Spleen (tissue), 11 donors: Measurements from ENCODE around the gene KLF7. TPM values are rescaled to one million over a fixed set of nuclear protein-coding genes. Genes with fewer than 3 reads are reported as not detected.

Experiments
- DNase-seq: peaks from one replicate; pipeline ENCODE4 v3.0.0-alpha.2; 2020
- H3K27ac ChIP-seq, 8 donors: fragments of 200-600 bp; sonication (generic) in 7 of 8; 1 replicate in 4 of 8; 2 replicates in 4 of 8; pipeline versions ENCODE4 v1.5.0 to v1.8.0; 2016 to 2021; ENCODE audit warnings: inconsistent platforms in 4 of 8, mild to moderate bottlenecking in 4 of 8, moderate library complexity in 1 of 8
- H3K27me3 ChIP-seq, 7 donors: fragments of 200-600 bp; sonication (generic) in 6 of 7; replicated peaks in 1 of 7; 1 replicate in 4 of 7; 2 replicates in 3 of 7; pipeline versions ENCODE4 v1.5.0 to v1.8.0; 2016 to 2021; ENCODE audit warnings: inconsistent platforms in 3 of 7, mild to moderate bottlenecking in 1 of 7
- H3K36me3 ChIP-seq, 6 donors: fragments of 200-600 bp; sonication (generic) in 5 of 6; 1 replicate in 4 of 6; 2 replicates in 2 of 6; pipeline versions ENCODE4 v1.5.0 to v1.8.0; 2016 to 2021; ENCODE audit warnings: inconsistent platforms in 2 of 6
- H3K4me1 ChIP-seq, 6 donors: fragments of 200-600 bp; sonication (generic) in 5 of 6; 1 replicate in 3 of 6; 2 replicates in 3 of 6; pipeline versions ENCODE4 v1.5.0 to v1.8.0; 2016 to 2021; ENCODE audit warnings: inconsistent platforms in 3 of 6
- H3K4me3 ChIP-seq, 8 donors: fragments of 200-600 bp; sonication (generic) in 7 of 8; 1 replicate in 4 of 8; 2 replicates in 4 of 8; pipeline versions ENCODE4 v1.5.0 to v1.8.0; 2016 to 2021; ENCODE audit warnings: inconsistent platforms in 4 of 8, mild to moderate bottlenecking in 4 of 8, moderate library complexity in 2 of 8
- H3K9me3 ChIP-seq, 8 donors: fragments of 200-600 bp; sonication (generic) in 7 of 8; 1 replicate in 4 of 8; 2 replicates in 4 of 8; pipeline versions ENCODE4 v1.5.0 to v1.8.0; 2016 to 2021; ENCODE audit warnings: inconsistent platforms in 4 of 8
- CTCF ChIP-seq, 11 experiments: fragments of 200-600 bp in 7 of 11; fragments of 450-650 bp in 4 of 11; sonication (generic) in 4 of 11; IDR thresholded peaks in 8 of 11; conservative IDR thresholded peaks in 3 of 11; 1 replicate in 7 of 11; 2 replicates in 4 of 11; pipeline versions ENCODE4 v1.4.0 to v1.8.0; 2016 to 2021; ENCODE audit warnings: antibody characterized with exemption in 11 of 11, inconsistent platforms in 4 of 11, mild to moderate bottlenecking in 1 of 11
- POLR2A ChIP-seq, 3 donors: fragments of 450-650 bp; IDR thresholded peaks; one replicate each; pipeline ENCODE4 v1.5.1; 2017; ENCODE audit warnings: antibody characterized with exemption in 3 of 3, mild to moderate bottlenecking in 1 of 3
- POLR2AphosphoS5 ChIP-seq, 3 donors: sonication (generic); formaldehyde crosslinking; IDR thresholded peaks; one replicate each; pipeline ENCODE4 v1.5.1; 2017; ENCODE audit warnings: antibody characterized with exemption in 3 of 3
- WGBS, 5 donors: extraction: QIAGEN DNeasy Blood & Tissue Kit in 3 of 5; methylation state at CpG; one replicate each; pipeline versions ENCODE4 v1.1.5 to v1.1.7; 2013 to 2018; 5-methylcytosine and 5-hydroxymethylcytosine counted together
- intact Hi-C: fragments of 100-400 bp; cut with DNase I; formaldehyde crosslinking; loops from one replicate; pipeline ENCODE4 v1.15.0; 2023; ENCODE audit warnings: low total_unique reads
- polyA plus RNA-seq, 3 donors: library from polyadenylated mRNA; stranded (reverse); fragments of 200-250 nt; gene quantifications; one replicate each; pipeline ENCODE4 v1.2.1, GENCODE V29; 2013
- total RNA-seq, 7 donors: library from RNA; depleted of rRNA in 3 of 7; stranded (reverse); fragments of >200 nt in 3 of 7; fragmentation: NEBNext Ultra II Directional in 4 of 7; extraction: Animal tissue kit (Norgen Biotek cat#: 25700) in 4 of 7; gene quantifications; one replicate each; pipeline versions ENCODE4 v1.1.0 to v1.2.1, GENCODE V29; 2016 to 2021
- donor health status: healthy with polysubstance abuse.
- donor health status: DM: no; HTN: no; CAD: no; lungs with moderate emphysema.
- donor health status: DM: no; HTN: no; CAD: no.
- donor health status: Bipolar disorder and iron deficiency.
- donor health status: healthy.
- donor health status: DM: no; HTN: no; CAD: no.
- donor health status: DM: yes; HTN: yes; CAD: no.

Gene KLF7
- total and polyA plus RNA-seq, 10 donors = 2.9 to 74.4 (median 27.8) TPM

GRCh38 chr2:207109768-207110167 is 56.0 kb downstream of the KLF7 start:
- no peak for DNase-seq
- intact Hi-C loops = no loop called here
- Histone ChIP-seq H3K27me3 (no peaks in the 10 kb centered on the region), H3K4me3 (peak overlapping the region in 1 of 8 donors; percentile 16), H3K27ac (peak overlapping the region in 4 of 8 donors; percentile 36 to 58 (median 46)), H3K36me3 (peaks cover 0 to 68% (median 7%) of the 10 kb centered on the region in 6 donors), H3K9me3 (no peaks in the 10 kb centered on the region), H3K4me1 (peaks cover 0 to 63% (median 6%) of the 10 kb centered on the region in 6 donors)
- no peak for TF ChIP-seq POLR2A (IDR thresholded peaks at IDR 0.05)
- no peak for TF ChIP-seq POLR2AphosphoS5 (IDR thresholded peaks at IDR 0.05)
- no peak for TF ChIP-seq CTCF (IDR thresholded peaks at IDR 0.05 in 8 of 11, conservative IDR thresholded peaks at IDR 0.05 in 3 of 11)
- WGBS, 5 donors = 67 to 77% (median 68%) methylated on average over 5 of the region's 5 CpGs

GRCh38 chr2:207108440-207108839 is 57.3 kb downstream of the KLF7 start:
- Histone ChIP-seq H3K9me3 (no peaks in the 10 kb centered on the region), H3K27ac (peak overlapping the region in 1 of 8 donors; percentile 42), H3K4me3 (no peak overlapping the region), H3K4me1 (peaks cover 0 to 63% (median 6%) of the 10 kb centered on the region in 6 donors), H3K36me3 (peaks cover 0 to 81% (median 7%) of the 10 kb centered on the region in 6 donors), H3K27me3 (no peaks in the 10 kb centered on the region)
- 60 to 84% (median 76%) methylated on average over 1 of the region's 1 CpG for WGBS, 5 donors
- no peak for DNase-seq
- intact Hi-C loops = no loop called here
- no peak for TF ChIP-seq POLR2AphosphoS5 (IDR thresholded peaks at IDR 0.05)
- TF ChIP-seq CTCF (IDR thresholded peaks at IDR 0.05 in 8 of 11, conservative IDR thresholded peaks at IDR 0.05 in 3 of 11) = no peak
- TF ChIP-seq POLR2A (IDR thresholded peaks at IDR 0.05) = no peak

GRCh38 chr2:207107551-207107950 is 58.2 kb downstream of the KLF7 start:
- H3K27me3 ChIP-seq = no peaks in the 10 kb centered on the region
- H3K4me1 ChIP-seq = peaks cover 0 to 56% (median 6%) of the 10 kb centered on the region in 6 donors
- no peak overlapping the region for H3K4me3 ChIP-seq
- no peaks in the 10 kb centered on the region for H3K9me3 ChIP-seq
- intact Hi-C loops = no loop called here
- peak overlapping the region in 2 of 8 donors; percentile 22 to 42 for H3K27ac ChIP-seq
- peaks cover 0 to 90% (median 7%) of the 10 kb centered on the region in 6 donors for H3K36me3 ChIP-seq
- DNase-seq = peak; percentile 83
- WGBS, 5 donors = 28 to 67% (median 34%) methylated on average over 12 of the region's 12 CpGs
- TF ChIP-seq CTCF (IDR thresholded peaks at IDR 0.05 in 8 of 11, conservative IDR thresholded peaks at IDR 0.05 in 3 of 11) = no peak
- no peak for TF ChIP-seq POLR2AphosphoS5 (IDR thresholded peaks at IDR 0.05)
- no peak for TF ChIP-seq POLR2A (IDR thresholded peaks at IDR 0.05)

GRCh38 chr2:207107131-207107530 is 58.6 kb downstream of the KLF7 start:
- no peak for TF ChIP-seq POLR2AphosphoS5 (IDR thresholded peaks at IDR 0.05)
- TF ChIP-seq CTCF (IDR thresholded peaks at IDR 0.05 in 8 of 11, conservative IDR thresholded peaks at IDR 0.05 in 3 of 11) = no peak
- no peak for TF ChIP-seq POLR2A (IDR thresholded peaks at IDR 0.05)
- Histone ChIP-seq H3K4me3 (no peak overlapping the region), H3K27me3 (no peaks in the 10 kb centered on the region), H3K4me1 (peaks cover 0 to 52% (median 6%) of the 10 kb centered on the region in 6 donors), H3K36me3 (peaks cover 0 to 91% (median 7%) of the 10 kb centered on the region in 6 donors), H3K9me3 (no peaks in the 10 kb centered on the region), H3K27ac (peak overlapping the region in 2 of 8 donors; percentile 22 to 42)
- WGBS, 5 donors = 45 to 68% (median 58%) methylated on average over 5 of the region's 5 CpGs
- no peak for DNase-seq
- intact Hi-C loops = no loop called here
